ENCODE results near the gene PELI3.
"Not testable (repeated sequence)": the region's sequence is repeated elsewhere in the genome, so short reads cannot be mapped to it uniquely, and the experiment has no call there.

Gene PELI3

DNA sequence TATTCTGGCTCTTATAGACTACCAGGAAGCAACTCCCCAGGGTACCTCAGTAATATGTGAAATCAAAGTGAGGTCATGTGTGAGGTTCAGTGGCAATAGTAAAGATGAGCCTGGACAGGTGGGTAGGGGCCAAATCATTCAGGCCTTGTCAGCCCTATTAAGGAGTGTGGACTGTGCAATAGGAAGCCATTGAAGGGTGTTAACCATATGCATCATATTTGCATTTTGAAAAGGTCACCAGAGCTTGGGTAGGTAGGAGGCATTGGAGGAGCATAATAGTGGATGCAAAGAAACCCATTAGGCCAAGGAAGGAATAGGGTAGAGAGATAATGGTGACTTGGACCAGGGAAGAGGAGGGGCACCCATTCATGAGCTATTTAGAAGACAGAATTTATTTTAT, 19.7 kb upstream of the PELI3 start:
- no peak for DNase-seq

DNA sequence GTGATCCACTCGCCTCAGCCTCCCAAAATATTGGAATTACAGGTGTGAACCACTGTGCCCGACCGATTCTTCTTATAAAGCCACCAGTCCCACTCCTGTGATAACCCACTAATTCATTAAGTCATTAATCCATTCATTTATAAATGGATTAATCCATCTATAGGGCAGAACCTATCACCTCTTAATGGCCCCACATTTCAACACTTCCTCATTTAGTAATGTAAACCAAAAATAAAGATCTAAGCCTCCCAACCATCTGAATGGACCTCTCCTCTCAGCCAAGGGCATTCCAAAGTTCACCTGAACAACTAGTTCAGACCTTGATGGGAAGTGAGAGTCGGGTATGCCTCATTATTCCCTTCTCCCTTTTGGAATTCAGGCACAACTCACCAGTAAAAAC, 18.2 kb upstream of the PELI3 start:
- DNase-seq: no peak

DNA sequence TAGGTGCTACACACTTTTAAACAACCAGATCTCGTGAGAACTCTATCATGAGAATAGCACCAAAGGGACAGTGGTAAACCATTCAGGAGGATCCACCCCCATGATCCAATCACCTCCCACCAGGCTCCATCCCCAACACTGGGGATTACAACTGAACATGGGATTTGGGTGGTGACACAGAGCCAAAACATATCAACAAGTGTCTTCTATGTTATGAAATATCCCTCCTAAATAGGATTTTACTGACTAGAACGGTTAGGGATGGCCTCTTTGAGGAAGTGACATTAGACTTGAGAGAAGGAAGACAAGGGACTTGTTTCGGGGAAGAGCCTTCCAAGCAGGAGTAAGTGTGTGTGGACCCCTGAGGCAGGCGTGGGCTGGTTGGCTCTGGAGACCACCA, 16.1 kb upstream of the PELI3 start:
- no peak for DNase-seq

DNA sequence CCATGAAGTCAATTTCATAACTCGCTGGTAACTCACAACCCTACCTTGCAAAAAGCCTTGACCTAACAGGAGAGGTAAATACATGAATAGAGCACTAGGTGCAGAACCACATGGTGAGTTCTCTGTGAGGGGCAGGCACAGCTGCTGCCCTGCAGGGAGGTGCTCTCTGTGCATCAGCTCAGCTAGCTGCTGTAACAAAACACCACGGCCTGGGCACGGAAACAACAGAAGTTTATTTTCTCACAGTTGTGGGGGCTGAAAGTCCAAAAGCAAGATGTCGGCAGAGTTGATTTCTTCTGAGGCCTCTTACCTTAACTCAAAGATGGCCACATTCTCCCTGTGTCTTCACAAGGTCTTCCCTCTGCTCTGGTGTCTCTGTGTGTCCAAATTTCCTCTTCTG, 15.0 kb upstream of the PELI3 start:
- DNase-seq: no peak

DNA sequence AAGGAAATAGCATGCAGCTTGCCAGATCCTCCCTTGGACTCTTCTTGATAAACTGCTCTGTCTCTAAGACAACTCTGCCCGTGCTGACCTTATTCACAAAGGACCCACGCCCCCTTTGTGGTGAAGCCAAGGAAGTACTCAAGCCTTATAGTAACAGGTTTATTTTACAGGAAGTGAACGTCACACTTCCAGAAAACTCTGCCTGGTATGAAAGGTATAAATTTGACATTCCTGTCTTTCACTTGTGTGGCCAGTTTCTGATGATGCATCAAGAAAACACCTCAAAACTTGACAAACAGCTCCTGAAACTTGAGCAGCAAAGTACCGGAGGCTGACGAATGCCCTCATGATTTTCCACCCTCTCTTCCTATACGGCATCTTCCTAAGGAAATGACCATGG, 12.5 kb upstream of the PELI3 start:
- no peak for DNase-seq

DNA sequence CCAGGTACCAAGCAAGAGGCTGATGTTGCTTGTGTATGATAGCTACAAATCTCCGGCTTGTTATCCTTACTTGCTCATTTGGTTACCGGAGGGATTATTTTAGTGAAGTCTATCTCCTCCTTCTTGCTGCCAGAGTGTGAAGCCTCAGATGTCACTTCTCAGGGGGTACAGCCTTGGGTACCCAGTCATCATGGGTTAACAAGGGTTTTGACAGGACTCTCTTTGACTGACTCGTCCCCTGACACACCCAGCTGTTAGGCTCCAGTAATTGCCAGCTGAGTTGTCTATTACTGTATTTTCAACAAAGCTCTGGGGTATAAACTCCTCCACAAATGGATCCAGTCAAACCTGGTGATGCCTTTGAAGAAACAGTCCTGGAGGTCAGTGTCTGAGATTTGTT, 11.9 kb upstream of the PELI3 start:
- no peak for DNase-seq

DNA sequence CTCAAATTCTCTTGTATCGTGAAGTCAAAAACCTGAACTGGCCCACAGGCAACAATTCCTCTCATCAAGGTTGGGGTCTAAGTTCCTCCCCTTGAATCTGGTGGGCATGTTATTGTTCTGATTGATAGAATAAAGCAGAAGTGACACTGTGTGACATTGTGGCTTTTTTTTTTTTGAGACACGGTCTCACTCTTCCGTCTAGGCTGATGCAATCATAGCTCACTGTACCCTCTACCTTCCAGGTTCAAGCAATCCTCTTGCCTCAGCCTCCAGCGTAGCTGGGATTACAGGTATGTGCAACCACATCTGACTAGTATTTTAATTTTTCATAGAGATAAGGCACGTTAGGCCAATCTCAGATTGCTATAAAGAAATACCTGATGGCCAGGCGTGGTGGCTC, 8.9 kb upstream of the PELI3 start:
- DNase-seq: no peak

DNA sequence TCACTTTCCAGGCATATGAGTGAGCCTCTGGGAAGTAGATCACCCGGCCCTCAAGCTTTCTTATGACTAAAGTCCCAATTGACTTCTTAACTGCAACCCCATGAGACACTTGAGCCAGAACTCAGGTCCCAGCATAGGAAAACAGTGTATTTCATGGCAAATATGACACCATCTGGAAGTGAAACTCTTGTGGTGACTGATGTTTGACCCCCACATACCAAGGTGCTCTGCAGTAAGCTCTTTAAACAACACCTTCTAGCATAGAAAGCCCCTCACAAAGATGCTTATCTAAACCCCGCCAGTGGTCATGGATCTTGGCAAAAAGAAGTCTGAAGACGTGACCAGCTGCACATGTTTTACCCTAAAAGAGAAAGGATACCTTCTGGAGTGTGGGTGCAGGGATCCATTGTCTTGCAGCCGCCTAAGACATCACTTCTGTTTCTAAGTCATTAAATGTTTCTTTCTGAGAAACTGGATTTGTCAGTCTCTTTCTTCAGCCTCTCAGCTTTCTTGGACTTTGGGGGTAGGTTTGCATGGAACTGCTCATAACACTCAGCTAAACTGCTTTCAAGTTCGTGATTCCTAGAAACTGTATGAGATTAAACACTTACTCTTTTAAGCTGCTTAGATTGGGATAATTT, 7.4 kb upstream of the PELI3 start:
- DNase-seq: no peak

DNA sequence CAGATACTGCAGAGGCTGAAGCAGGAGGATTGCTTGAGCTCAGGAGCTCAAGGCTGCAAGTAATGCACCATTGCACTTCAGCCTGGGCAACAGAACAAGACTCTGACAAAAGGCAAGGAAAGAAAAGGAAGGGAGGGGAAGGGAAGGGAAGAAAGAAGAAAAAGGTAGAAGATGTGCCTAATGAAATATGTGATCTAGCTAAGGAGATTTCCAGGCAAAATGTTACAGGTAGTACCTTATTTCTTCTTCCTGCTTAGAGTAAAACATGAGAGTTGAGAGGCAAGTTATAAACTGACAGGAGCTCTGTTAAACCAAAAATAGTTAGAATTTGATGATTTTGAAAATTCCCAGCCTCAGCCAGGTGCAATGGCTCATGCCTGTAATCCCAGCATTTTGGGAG, 4.7 kb upstream of the PELI3 start:
- DNase-seq: no peak

DNA sequence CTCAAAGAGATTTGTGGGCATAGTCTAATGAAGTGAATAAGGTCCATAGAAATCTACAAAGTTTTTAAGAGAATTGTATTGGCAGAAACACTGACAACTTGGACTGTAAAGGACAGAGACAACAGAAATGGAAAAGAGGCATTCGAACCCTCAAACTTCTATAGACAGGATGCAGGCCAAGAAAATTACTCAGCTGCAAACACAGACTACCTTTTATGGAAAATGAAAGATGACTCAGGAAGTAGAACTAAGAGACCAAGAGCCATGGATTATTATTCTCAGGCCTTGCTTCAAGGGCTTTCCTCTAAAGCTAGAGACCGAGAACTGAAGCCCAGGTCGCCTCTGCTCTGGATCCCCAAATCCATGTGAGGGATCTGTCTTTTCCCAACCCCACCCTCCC, 3.8 kb upstream of the PELI3 start:
- DNase-seq: no peak

DNA sequence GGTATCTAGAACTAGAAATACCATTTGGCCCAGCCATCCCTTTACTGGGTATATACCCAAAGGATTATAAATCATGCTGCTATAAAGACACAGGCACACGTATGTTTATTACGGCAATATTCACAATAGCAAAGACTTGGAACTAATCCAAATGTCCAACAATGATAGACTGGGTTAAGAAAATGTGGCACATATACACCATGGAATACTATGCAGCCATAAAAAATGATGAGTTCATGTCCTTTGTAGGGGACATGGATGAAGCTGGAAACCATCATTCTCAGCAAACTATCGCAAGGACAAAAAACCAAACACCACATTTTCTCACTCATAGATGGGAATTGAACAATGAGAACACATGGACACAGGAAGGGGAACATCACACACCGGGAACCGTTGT, 2.6 kb upstream of the PELI3 start:
- not testable (repeated sequence) for DNase-seq

DNA sequence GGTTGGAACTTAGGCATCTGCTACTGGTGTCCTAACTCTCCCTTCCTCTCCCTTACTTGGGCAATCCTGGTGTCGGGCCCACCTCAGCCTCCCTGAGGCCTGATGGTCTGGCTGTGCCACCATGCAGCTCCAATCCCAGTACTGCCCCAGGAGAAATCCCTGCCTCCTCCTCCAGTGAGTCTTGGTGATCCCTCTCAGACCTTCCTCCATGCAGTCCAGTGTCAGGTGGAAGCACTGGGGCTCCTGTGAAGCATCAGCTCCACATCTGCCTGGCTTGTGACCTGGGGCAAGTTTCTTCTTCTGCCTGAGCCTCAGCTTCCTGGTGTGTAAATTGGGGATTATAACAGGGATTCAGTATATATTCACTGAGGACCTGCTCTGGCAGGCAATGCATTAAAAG, 1.8 kb upstream of the PELI3 start:
- no peak for DNase-seq

DNA sequence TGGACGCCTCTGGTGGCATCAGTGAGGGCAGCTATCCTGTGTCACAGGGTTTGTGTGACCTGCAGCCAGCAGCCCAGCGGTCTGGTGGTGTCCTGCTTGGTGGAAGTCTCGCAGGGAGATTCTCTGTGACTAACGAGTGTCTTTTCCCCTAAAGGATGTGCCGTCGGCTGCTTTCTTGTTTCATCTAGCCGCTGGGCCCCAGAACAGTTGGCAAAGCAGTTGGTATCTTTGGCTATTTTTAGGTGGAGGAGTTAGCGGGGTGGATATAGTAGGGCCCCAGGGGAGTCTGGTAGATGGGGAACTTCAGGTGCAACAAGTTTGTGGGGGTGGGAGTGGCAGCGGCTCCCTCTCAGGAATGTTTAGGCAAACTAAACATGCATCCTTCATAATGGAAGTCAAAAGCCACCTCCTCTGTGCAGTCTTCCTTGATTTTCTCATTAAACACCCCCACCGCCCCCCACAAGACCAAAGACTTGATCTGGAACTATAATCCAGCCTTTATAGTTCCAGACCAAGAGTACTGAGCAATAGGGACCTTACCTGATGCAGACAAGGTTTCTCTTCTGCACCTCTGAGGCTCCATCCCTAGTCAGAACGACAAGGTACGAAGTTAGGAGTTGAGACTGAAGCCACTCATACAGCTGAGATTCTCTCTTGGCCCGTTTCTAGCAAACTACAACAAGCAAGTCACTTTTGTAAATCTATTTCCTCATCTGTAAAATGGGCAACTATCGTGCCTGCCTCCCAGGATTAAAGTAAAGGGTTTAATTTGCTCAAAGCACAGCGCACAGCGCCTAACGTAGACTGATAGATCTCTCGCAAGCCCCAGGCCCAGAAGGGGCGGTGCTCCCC, 1.1 kb upstream of the PELI3 start:
- DNase-seq: no peak

DNA sequence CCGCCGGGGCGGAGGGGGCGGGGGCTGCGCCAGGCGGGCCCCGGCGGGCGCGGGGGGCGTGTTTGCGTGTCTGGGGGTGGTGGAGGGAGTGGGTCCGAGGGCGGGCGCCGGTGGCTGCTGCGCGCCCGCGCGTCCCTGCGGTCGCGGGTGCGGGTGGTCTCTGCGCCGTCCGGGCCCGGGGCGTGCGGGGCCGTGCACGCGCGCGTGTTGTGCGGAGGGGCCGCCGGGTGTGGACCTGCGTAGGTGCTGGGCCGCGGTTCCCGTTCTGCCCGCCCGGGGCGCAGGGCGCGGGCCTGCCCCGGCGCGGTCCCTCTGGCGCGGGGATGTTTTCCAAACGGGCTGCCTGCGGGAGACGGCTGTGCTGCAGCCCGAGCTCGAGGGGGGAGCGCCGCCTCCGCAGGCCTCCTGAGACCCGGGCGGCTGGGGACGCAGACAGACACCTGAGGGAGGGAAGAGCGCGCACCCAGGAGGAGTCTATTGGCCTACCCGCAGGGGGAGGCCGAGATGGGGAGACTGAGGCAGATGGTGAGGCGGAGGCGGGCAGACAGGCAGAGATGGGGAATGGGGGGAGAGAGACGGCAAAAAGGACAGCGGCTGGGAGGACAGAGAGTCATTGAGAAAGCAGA, 442 bp downstream of the PELI3 start:
- no peak for DNase-seq

DNA sequence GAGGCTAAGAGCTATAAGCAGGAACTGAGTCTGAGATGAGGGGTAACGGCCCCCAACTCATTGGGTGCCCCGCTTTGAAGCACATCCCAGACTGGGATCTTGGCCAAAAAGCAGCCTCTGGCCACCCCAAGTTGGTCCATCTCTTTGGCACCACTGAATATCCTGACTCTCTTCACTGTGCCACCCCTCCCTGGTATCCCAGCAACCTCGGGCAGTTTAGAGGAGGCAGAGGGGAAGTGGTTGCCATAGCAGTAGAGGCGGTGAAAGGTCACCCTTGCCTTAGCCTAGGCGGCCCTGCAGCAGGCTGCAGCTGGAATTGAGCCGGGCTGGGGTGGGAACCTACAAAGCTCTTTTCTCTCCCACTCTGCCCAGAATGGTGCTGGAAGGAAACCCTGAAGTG, 1.1 kb downstream of the PELI3 start:
- DNase-seq: peak; percentile 33

DNA sequence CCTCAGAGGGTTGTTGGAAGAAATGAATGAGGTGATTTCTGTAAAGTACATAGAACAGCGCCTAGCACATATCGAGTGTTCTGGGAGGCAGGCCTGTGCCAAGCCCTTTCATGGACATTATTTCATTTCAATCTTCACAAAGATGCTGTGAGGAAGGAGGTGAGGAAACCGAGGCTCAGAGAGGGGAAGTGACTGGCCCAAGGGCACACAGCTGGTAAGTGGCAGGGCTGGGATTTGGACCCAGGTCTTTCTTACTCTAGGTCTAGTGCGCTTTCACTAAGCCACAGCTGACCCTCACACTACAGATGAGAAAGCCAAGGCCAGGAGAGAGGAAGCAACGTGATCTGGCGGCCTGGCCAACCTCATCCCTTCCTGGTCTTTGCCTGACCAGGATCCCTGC, 2.0 kb downstream of the PELI3 start:
- DNase-seq: no peak

DNA sequence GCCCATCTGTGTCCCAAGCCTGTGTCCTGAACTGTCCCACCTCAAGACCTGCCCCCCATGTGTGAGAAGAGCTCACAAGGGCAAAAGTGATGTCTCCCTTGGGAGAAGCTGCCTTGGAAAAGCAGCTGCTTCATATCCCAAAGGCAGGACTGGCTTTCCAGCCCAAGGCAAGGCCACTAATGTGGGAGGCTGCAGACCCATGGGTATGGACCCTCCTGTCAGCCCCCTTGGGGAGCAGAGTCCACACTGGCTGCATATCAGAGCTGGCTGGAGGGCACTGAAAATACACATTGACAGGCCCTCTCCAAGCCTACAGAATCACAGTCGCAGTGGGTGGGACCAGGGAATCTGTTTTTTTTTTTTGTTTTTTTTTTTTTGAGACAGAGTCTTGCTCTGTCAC, 2.7 kb downstream of the PELI3 start:
- no peak for DNase-seq

DNA sequence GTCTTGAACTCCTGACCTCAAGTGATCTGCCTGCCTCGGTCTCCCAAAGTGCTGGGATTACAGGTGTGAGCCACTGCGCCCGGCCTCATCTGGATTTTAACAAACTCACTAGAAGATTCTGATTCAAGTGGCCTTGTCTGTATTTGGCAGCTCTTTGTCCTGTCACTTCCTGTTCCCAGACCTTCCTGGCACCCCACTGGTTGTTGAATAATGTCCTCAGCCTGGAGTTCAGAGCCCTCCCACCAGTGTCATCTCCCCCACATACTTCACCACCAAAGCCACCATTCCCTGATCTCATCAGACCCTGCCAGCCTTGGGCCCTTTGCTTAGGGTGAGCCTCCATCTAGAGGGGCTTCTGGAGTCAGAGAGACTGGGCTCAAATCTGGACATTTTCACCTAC, 3.3 kb downstream of the PELI3 start:
- DNase-seq: no peak

DNA sequence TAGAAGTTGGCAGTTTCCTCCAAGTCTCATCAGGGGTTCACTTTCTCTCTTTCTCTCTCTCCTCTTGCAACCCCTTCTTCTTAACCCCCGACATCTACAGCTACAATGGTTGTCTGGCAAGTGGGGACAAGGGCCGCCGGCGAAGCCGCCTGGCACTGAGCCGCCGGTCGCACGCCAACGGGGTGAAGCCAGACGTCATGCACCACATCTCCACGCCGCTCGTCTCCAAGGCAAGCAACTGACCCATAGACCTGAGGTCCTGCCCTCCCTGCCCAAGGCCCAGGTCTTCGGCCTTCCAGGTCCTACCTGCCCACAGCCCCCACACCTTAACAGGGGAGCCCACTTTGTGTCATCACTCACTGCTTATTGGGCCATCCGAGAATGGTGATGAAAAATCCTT, 4.4 kb downstream of the PELI3 start:
- DNase-seq: no peak

DNA sequence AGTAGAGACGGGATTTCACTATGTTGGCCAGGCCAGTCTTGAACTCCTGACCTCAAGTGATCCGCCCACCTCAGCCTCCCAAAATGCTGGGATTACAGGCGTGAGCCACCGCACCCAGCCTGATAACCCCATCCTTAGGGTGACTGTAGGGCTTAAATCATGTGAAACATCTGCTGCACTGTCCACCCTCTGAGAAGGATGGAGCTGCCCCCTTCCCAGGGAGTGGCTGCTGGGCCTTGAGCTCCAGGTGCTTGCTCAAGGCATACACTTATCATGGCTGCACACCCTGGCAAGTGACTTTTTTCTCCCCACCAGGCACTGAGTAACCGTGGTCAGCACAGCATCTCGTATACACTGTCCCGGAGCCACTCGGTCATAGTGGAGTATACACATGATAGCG, 5.3 kb downstream of the PELI3 start:
- DNase-seq: no peak

DNA sequence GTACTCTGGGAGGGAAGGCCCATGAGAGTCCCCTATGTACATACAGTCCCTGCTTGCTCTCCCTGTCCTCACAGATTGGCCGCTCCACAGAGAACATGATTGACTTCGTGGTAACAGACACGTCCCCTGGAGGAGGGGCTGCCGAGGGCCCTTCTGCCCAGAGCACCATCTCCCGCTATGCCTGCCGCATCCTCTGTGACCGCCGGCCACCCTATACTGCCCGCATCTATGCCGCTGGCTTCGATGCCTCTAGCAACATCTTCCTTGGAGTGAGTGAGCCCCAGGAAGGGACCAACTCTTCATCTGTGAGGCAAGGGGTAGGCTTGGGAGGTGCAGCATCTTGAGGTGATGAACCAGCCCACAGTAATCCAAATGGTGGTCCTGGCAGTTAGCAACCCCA, 6.5 kb downstream of the PELI3 start:
- DNase-seq: no peak

DNA sequence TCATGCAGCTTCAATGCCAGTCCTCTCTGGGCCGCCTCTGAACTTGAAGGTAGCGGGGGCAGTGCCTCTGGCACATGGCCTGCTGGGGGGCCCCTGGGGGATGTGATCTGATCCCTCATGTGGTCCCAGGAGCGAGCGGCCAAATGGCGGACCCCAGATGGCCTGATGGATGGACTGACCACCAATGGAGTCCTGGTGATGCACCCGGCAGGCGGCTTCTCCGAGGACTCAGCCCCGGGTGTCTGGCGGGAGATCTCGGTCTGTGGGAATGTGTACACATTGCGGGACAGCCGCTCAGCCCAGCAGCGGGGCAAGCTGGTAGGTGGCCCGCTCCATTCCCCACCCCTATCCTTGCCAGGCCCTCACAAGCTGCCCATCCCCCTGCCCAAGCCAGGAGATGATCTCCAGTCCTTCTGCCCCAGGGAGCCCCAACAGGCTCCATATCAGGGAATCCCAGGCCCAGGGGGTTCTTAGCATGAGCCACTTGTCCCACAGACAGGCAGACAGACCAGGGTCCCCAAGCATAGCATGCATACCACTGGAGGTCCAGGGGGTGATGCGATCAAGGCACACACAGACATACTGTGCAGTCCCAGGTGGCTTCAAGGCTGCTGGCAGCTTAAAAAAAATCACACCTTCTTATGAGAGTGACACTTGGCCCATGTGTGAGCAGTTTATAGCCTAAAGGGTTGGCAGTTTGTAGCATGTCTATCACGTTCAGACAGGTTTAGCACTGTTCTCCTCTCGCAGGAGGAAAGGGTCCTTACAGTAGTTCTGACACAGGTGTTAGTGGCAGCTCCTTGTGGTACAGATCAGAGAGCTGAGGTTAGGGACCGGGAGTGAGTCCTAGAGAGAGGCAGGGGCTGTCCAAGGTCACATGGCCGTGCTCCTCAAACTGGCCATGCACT, 7.2 kb downstream of the PELI3 start:
- no peak for DNase-seq

All from CD4-positive, alpha-beta T cell treated with Interleukin-21 for 1 hour (primary cell).